Lower leg skin (tissue), 4 donors: Measurements from ENCODE around the gene TGFBR3. TPM values are rescaled to one million over a fixed set of nuclear protein-coding genes. Genes with fewer than 3 reads are reported as not detected.

ENCODE experiments used
- DNase-seq, 2 donors: peaks; one replicate each; pipeline ENCODE4 v3.0.0-alpha.2; 2019; ENCODE audit warnings: low spot score in 2 of 2
- H3K4me3 ChIP-seq: fragments of 200-600 bp; sonication (generic); 2 replicates; pipeline ENCODE4 v1.5.1; 2017; ENCODE audit warnings: mild to moderate bottlenecking, low read depth; ENCODE audit not compliant: poor library complexity, severe bottlenecking
- CTCF ChIP-seq, 3 donors: fragments of 450-650 bp; IDR thresholded peaks; one replicate each; pipeline ENCODE4 v1.5.1; 2016; ENCODE audit warnings: antibody characterized with exemption in 3 of 3, mild to moderate bottlenecking in 3 of 3, moderate library complexity in 2 of 3
- POLR2A ChIP-seq, 2 donors: fragments of 450-650 bp; IDR thresholded peaks; one replicate each; pipeline ENCODE4 v1.6.1; 2016 to 2017; ENCODE audit warnings: antibody characterized with exemption in 2 of 2, mild to moderate bottlenecking in 1 of 2, moderate library complexity in 1 of 2
- WGBS, 2 donors: methylation state at CpG; one replicate each; pipeline ENCODE4 v1.1.5; 2018; 5-methylcytosine and 5-hydroxymethylcytosine counted together
- intact Hi-C: fragments of 100-400 bp; cut with DNase I; formaldehyde crosslinking; loops from one replicate; pipeline ENCODE4 v1.15.0; 2023; ENCODE audit warnings: low total_unique reads
- total RNA-seq, 4 donors: library from RNA; depleted of rRNA; stranded (reverse); fragments of >200 nt; gene quantifications; one replicate each; pipeline ENCODE4 v1.1.0, GENCODE V29; 2016

TGFBR3 gene
- total RNA-seq, 4 donors from 2014 or later, result 79.4 to 134 (median 116) TPM

GRCh38 chr1:91826248-91826647 is 59.7 kb downstream of the TGFBR3 start:
- 92 to 93% methylated on average over 6 of the region's 6 CpGs for WGBS, 2 donors
- no peak overlapping the region for H3K4me3 ChIP-seq
- intact Hi-C loops, result no loop called here
- peak in 1 of 2 donors; percentile 48 for DNase-seq
- TF ChIP-seq CTCF (IDR thresholded peaks at IDR 0.05) (no peak), POLR2A (IDR thresholded peaks at IDR 0.05) (no peak)

GRCh38 chr1:91821126-91821868 is 64.7 kb downstream of the TGFBR3 start:
- no peak for TF ChIP-seq CTCF (IDR thresholded peaks at IDR 0.05)
- no peak overlapping the region for H3K4me3 ChIP-seq
- intact Hi-C loops, result no loop called here
- no peak for DNase-seq
- 84 to 89% methylated on average over 6 of the region's 6 CpGs for WGBS, 2 donors

GRCh38 chr1:91819038-91819788 is 66.7 kb downstream of the TGFBR3 start:
- intact Hi-C loops, result no loop called here
- WGBS, 2 donors, result 85 to 86% methylated on average over 11 of the region's 11 CpGs
- no peak for DNase-seq
- no peak overlapping the region for H3K4me3 ChIP-seq
- TF ChIP-seq POLR2A (IDR thresholded peaks at IDR 0.05) (no peak), CTCF (IDR thresholded peaks at IDR 0.05) (no peak)

GRCh38 chr1:91818713-91818975 is 67.3 kb downstream of the TGFBR3 start:
- DNase-seq, result no peak
- 32 to 43% methylated on average over 1 of the region's 1 CpG for WGBS, 2 donors
- intact Hi-C loops, result no loop called here
- no peak overlapping the region for H3K4me3 ChIP-seq
- TF ChIP-seq POLR2A (IDR thresholded peaks at IDR 0.05) (no peak), CTCF (IDR thresholded peaks at IDR 0.05) (no peak)

GRCh38 chr1:91817211-91817905 is 68.6 kb downstream of the TGFBR3 start:
- DNase-seq, result no peak
- 39 to 42% methylated on average over 5 of the region's 5 CpGs for WGBS, 2 donors
- TF ChIP-seq POLR2A (IDR thresholded peaks at IDR 0.05), result no peak
- no peak for TF ChIP-seq CTCF (IDR thresholded peaks at IDR 0.05)
- H3K4me3 ChIP-seq, result no peak overlapping the region
- intact Hi-C loops, result no loop called here
